Measurements from ENCODE around the gene DSCAM.
"Not testable (repeated sequence)": the region's sequence is repeated elsewhere in the genome, so short reads cannot be mapped to it uniquely, and the experiment has no call there.

DSCAM gene

DNA sequence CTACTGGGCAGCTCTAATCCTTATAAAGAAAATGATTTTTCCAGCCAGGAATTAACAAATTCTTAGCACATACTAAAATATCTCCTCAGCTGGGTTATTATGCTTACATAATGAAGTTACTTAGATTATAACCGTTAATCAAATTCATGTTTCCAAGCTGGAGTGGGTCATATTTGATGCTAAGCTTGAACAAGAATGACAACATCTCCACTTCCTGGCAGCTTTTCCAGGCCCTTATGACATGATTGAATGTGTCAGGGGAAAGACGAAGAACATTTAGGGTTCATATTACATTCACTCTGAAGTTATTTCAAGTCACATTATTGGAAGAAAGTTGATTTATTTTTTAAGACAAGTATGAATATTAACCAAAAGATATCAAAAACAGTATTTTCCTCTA is 646.0 kb downstream of the DSCAM start:
- DNase-seq: no peak

DNA sequence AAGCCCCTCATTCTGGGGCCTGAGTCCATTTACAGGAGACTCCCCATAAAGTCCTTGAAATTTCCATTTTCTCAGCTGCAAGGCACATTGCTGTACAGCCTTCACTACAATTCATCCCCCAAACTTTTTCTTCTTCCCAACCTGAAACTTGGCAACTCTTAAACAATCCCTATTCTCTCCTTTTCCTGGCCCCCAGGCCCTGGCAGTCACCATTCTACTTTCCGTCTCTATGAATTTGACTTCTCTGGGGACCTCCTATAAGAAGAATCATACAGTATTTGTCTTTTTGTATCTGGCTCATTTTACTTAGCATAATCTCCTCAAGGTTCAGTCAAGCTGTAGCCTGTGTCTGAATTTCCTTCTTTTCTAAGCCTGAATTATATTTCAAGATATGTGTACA is 646.8 kb downstream of the DSCAM start:
- no peak for DNase-seq

DNA sequence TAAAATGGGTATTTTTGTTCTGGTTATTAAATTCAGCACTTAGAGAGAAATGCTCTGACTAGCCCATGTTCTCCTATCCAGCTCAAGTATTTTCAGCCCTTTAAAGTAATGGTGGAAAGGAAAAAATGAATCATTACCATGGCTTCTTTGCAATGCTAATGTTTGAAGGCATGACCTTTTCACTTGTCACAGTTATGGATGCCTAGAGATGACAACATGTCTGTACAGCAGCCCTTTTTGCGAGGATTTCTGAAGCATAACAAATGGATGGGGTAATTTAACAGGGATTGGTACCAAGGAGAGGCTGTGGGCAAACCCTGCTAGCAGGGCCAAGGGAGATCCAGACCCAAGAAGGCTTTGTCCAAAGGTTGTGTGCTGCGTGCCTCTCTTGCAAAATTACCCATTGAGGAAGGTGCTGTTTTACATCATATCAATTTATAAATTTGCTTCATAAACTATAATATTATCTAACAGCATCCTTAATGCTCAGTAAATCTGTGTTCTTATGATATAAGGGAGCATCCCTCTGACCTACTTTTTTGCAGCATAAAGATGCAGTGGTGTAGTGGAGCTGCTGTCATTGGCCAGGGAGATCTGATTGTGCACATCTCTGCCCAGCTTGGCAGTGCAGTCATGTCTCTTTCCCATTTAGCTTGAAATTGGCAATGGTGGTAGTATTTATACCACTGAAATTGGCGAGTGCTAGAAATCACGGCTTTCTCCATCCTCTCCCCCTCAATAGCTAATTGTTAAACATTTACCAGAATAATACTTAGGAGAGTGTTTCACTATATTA is 652.6 kb downstream of the DSCAM start:
- no peak for DNase-seq

- no peak for DNase-seq
These were observed 655.3 kb downstream of the DSCAM start for GRCh38 chr21:40191616-40192015.

DNA sequence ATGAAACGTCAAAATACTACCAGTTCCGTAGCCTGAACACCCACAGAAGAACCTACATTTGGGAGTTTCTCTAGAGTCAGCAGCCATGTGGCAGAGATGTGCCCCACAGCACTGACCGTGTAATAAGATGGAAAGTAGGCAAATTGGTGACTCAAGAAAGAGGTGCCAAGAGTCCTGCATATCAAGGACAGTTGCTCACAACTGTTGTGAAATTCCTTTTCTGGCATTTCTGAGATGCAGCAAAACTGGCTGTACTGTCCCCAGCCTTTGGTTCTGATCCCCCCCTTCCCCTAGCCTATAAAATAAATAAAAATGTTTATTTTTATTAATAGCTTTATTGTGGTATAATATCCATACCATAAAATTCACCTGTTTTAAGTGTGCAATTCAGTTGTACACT is 655.8 kb downstream of the DSCAM start:
- DNase-seq: no peak

- DNase-seq: no peak
These were observed 658.9 kb downstream of the DSCAM start for GRCh38 chr21:40187946-40188654.

- no peak for DNase-seq
These were observed 659.7 kb downstream of the DSCAM start for GRCh38 chr21:40187244-40187643.

- DNase-seq: no peak
These were observed 660.9 kb downstream of the DSCAM start for GRCh38 chr21:40186045-40186444.

DNA sequence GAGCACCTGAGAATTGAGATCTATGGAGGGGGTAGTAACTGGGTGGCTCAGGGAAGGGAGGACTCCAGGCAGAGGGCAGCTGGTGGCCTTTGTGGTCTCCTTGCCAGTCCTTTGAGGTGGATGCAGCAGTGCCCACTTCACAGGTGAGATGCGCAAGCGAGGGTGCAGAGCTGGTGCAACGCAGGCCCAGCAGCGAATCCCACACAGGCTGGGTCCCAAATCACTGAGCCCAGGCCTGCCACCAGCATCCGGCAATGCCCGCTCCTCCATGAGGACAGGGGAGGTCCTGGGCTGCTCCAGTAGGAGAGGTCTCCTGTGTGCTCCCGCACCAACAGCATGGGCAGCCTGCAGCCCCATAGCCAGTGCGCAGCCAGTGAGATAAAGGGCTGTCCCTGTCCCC is 661.8 kb downstream of the DSCAM start:
- no peak for DNase-seq

DNA sequence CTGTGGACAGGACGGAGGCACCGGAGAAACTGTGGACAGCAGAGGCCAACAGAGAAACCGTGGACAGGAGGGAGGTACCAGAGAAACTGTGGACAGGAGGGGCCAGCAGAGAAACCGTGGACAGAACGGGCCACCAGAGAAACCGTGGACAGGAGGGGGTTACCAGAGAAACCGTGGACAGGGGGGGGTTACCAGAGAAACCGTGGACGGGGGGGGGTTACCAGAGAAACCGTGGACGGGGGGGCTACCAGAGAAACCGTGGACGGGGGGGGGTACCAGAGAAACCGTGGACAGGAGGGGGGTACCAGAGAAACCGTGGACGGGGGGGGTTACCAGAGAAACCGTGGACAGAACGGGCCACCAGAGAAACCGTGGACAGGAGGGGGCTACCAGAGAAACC is 664.5 kb downstream of the DSCAM start:
- DNase-seq: not testable (repeated sequence)

GRCh38 chr21:40179166-40179565 is 667.8 kb downstream of the DSCAM start:
- DNase-seq: no peak

DNA sequence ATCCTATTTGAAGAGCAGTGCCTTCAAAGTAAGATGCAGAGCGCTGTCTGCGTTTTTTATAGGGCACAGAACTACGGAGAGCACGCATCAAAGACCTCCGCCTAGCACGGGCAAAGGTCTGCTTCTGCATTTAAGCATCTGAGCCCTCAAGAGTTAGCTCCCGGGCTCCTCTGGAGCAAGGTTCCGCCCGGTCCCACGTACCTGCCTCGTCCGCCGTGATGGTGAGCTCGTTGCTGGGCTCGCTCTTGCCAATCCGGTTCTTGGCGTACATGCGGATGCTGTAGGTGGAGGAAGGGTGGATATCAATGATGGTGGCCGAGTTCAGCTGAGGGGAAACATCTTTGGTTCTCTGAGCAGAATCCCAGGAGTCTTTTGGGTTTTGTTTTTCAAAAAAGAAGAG is 668.2 kb downstream of the DSCAM start:
- no peak for DNase-seq

DNA sequence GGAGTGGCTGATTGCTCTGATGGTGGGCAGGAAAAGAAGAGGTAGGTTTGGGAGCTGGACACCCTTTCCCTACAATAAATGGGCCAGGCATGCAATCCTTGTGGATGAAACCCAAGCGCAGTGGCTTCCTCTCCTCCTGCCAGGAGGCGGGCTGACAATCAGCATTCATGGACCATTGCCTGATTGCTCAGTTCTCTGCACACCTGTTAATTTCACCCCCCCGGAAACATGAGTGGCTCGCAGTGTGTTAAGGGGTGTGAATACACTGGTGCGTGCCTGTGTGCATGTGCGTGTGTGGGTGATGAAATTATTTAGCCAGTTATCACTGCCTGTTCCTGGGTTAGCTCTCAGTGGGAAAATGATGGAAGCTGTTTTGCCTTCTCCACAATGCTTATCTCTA is 669.0 kb downstream of the DSCAM start:
- DNase-seq: no peak

GRCh38 chr21:40176724-40177123 is 670.2 kb downstream of the DSCAM start:
- DNase-seq: no peak

GRCh38 chr21:40173816-40174215 is 673.1 kb downstream of the DSCAM start:
- DNase-seq: no peak

DNA sequence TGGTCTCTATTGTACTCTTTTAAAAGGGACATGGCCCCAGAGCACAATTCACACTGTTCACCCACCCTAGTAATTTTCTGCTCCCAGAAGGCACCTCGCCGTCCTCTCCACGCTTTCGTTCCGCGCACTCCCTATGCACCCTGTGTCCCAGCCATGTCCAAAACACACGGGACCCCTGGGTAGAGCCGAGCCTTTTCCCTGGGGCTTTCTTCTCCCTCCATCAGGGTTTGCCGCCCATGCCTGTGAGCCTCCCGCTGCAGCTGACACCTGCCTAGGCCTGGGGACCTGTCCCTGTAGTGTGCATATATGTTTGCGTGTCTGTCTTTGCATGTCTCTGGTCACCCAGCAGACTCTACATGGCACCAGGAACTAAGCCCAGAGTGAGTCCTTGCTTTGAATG is 677.0 kb downstream of the DSCAM start:
- no peak for DNase-seq

- no peak for DNase-seq
These were observed 680.6 kb downstream of the DSCAM start for GRCh38 chr21:40166291-40166843.

GRCh38 chr21:40165773-40166070 is 681.2 kb downstream of the DSCAM start:
- no peak for DNase-seq

DNA sequence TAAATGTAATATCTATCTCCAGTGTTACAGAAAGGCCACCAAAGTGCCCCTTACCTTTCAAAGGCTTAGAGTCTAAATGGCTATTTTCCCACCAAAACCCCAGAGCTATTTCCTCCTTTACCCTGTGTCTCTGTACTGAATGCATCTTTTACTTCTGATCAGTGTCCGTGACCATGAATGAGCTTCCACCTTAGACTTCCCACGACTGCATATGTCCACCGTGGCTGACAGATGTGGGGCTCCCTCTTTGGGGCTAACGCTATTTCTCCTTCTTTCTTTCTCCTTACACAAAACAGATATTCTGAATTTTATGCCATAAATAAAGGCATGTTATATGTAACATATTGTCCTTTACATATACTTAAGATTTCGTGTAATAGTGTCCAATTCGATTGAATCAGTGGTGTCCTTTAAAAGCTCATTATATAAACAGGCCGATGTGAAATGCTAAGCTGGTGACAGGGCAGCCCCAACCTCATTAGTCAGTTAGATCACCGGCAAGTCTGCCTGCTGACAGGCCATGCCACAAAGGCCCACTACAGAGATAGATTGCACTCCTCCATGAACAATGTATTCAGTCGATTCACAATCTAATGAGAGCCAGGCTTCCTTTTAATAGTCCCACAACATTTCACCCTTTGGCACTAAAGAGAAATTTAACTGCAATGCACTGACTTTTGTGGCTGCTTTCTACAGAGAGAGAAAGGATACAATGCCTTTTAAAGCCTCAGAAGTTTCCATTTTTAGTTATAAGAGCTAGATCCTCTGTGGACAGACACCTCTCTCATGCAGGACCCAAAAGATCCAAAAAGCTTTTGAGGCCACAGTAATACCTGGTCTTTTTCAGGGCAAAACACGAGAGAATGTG is 681.8 kb downstream of the DSCAM start:
- no peak for DNase-seq

DNA sequence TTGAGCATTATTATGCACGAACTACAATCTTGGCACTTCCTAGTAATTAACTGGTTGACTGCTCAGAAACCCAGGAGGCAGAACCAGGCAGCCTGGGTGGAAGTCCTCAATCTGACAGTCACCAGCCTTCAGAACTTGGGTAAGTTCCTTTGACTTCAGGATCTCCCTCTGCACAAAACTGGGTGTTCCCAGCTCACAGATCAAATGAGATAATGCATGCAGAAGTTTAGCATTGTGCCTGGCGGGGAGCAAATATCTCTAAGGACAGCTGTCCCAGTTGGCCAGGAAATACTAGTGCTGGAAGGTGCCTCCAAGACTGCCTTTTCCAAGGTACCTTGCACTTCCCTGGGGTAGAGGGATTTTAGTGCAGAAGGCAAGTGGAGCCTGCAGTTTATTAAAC is 684.9 kb downstream of the DSCAM start:
- DNase-seq: no peak

- DNase-seq: no peak
These were observed 686.0 kb downstream of the DSCAM start for GRCh38 chr21:40160911-40161310.

- no peak for DNase-seq
These were observed 688.6 kb downstream of the DSCAM start for GRCh38 chr21:40158366-40158765.

DNA sequence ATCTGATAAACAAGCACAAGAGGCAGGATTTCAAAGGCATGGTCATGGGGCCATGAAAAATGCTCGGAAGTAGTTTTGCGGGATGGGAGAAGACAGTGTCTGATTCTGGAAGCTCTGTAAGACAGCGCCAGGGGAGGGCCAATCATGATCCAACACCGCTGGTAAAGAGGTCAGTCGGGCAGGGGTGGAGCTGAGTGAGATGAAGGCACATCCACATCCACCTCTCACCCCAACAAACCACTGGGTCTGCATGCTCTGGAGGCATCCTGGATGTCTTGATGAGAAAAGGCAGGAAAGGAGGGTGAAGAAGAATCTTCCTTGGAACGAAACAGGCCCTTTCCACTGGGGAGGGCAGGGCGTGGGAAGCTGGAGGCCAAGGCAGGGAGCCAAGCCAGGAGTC is 691.4 kb downstream of the DSCAM start:
- no peak for DNase-seq

DNA sequence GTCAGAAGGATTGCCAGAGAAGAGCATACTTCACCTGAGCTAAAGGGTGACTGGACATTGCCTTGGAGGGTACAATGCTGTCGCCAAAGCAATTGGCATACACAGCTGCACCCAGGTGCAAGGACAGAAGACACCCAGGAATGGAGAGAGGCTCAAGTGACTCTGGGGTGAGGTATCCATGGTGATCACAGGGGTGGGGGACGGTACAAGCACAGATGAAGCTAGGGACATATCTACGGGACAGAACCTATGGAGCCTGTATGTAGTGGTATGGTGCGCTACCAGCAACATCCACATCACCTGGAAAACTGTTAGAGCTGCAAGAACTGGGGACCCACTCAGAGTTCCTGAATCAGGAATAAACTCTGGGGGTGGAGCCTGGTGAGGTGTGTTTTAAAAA is 693.6 kb downstream of the DSCAM start:
- DNase-seq: no peak

Data from CD4-positive, alpha-beta T cell treated with Interleukin-10 for 1 hour (primary cell).